ENCODE measurements around the gene NKX2-2. TPM values are rescaled to one million over a fixed set of nuclear protein-coding genes. Genes with fewer than 3 reads are reported as not detected.

NKX2-2 gene
- total RNA-seq, 1 donor from 2014 or later, result not detected

GRCh38 chr20:21511485-21511849 is 2.4 kb downstream of the NKX2-2 start:
- DNase-seq (no peak), ATAC-seq (ENCODE audit: poor library complexity) (no peak)
- intact Hi-C loops (cut with DNase I), result no loop called here

DNA sequence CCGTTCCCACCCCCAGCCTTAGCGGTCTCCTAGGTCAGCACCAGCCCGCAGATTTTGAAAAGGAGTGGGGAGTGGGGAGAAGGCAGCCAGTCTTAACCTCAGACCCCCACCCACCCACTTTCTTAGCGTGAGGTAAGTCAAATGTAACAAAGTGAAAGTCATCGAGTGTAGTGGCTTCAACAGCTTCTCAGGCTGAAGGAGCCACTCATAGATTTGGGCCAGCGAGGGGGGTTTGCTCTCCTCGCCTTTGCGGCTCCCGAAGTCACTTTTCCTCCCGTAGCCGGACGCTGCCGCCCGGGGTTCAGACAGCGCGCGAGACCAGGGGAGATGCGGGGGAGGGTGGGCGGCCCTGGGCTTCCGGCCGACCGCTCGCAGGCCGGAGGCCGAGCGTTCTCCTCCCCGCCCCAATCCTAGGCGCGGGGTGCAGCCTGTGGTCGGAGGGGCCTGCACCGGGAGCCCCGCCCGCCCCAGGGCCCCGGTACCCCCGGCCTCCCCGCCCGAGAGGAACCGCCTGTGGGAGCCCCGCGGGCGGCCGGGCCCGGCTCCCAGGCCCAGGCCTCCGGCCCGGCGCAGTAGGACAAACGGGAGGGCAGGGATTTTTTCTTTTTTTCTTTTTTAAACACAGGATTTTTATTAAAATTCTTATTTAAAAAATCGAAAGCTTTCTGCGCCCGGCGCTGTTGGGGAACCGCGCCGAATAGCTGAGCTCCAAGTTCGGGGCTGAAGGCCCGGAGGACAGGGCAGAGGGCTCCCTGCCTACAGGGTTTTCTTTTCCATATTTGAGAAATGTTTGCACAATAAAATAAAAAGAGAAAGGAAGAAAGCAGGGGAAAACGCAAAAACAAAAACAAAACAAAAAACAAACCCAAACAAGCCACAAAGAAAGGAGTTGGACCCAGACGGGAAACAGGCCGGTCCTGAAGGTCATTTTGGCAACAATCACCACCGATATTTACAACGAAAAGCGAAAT is 3.2 kb downstream of the NKX2-2 start:
- ATAC-seq (ENCODE audit: poor library complexity), result no peak
- no peak for DNase-seq
- intact Hi-C loops (cut with DNase I), result no loop called here

DNA sequence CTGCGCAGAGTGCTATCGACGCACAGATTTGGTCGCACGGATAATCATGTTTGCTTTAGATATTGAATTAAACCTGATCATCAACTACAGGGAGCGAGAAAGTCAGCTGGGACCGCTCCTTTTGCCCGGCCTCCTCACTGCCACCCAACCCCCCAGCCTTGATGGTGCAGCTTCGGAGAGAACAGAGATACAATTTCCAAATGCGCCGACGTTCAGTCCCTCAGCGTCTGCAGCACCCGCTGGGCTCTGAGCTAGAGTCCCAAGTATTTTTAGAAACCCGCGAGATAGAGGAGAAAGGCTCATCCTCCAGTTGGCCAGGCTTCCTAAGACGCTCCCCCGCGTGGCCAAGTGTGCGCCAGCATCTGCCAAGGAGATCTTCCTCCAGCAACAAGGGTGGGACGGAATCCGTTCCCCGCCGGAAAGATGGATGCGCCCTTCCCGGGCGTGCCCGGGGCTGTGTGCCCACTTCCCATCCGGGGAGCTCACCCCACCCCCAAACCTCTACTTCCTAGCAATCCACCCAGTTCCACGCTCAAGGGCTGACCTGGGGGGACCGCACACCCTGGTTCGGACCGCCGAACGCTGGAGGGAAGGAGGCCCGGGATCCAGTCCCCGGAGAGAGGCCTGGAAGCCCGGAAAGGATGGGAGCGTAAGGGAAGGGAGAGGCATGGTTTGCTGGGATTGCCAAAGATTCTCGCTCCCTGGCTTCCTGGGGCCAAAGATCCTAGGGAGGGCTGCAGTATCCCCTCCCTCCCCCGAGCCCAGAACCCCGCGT is 4.1 kb downstream of the NKX2-2 start:
- ATAC-seq (ENCODE audit: poor library complexity) (no peak), DNase-seq (no peak)
- intact Hi-C loops (cut with DNase I), result loop anchor here (10.0 kb wide), 1 partner anchor 675 kb away; no protein-coding TSS in a partner anchor

DNA sequence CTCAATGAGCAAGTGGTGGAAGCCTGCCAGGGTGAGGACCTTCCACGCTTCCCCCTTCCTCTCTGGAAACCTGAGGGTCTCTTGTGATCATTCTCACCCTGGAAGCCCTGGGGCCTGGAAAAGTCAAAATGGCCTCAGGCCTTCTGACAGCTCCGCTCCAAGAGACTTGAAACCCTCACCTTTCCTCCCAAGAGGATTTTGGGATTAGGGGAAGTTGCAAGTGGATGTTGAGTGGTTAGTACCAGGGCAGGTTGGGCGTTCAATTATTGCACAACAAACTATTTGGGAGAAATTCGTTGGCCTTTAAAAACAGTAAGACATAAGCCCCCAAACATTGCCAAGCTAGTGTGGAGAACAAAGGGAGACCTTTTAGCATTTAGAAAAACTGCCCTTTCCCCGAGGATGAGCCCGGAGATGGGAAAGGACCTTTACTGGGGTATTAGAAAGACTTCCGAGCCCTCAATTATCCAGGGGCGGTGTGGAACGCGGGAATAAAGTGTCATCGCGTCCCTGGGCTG is 4.7 kb downstream of the NKX2-2 start:
- ATAC-seq (ENCODE audit: poor library complexity) (no peak), DNase-seq (no peak)

DNA sequence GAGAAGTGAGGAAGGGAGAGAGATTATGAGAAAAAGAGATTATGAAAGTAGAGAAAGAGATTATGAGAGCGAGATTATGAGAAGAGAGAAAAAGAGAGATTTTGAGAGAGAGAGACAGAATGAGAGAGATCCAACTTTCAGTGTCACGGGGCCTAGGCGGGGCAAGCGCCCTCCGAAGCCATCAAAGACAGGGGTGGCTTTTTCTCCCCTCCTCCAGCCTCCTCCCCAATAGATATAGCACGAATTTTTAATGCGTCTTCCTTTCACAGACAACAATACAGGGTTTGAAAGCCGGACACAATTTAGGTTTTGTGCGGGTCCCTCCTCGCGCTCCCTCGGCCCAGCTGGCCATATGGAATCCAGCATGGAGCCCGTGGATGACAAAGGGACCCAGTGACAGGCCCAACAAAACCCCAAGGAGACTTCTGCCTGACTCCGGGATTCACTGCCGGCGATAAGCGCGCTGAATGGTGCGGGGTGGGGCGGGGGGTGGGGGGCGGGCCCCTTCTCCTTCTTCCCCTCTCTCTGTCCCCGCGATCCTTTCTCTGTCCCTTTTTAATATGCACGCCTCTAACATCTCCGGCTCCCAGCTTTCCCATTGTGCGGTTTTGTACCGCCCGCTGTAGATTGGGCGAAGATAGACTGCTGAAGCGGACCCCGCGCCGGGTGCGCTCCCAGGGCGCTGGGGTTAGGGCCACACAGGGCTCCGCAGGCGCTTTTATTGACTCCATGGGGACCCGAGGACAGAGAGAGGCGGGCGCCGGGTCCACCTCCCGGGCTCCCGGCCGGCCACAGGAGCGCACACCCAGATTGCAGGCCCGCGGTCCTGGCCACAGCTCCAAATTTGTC is 5.4 kb downstream of the NKX2-2 start:
- intact Hi-C loops (cut with DNase I), result loop anchor here (10.0 kb wide), 1 partner anchor 674 kb away; no protein-coding TSS in a partner anchor

More for the DNA sequence above, 4.7 kb downstream of the NKX2-2 start:
- intact Hi-C loops (cut with DNase I), result loop anchor here (10.0 kb wide), 1 partner anchor 674 kb away; no protein-coding TSS in a partner anchor

GRCh38 chr20:21507400-21508229 is 6.2 kb downstream of the NKX2-2 start:
- DNase-seq (no peak), ATAC-seq (ENCODE audit: poor library complexity) (no peak)
- intact Hi-C loops (cut with DNase I), result loop anchor here (10.0 kb wide), 1 partner anchor 673 kb away; no protein-coding TSS in a partner anchor

More for the DNA sequence above, 5.4 kb downstream of the NKX2-2 start:
- ATAC-seq (ENCODE audit: poor library complexity) (no peak), DNase-seq (no peak)

DNA sequence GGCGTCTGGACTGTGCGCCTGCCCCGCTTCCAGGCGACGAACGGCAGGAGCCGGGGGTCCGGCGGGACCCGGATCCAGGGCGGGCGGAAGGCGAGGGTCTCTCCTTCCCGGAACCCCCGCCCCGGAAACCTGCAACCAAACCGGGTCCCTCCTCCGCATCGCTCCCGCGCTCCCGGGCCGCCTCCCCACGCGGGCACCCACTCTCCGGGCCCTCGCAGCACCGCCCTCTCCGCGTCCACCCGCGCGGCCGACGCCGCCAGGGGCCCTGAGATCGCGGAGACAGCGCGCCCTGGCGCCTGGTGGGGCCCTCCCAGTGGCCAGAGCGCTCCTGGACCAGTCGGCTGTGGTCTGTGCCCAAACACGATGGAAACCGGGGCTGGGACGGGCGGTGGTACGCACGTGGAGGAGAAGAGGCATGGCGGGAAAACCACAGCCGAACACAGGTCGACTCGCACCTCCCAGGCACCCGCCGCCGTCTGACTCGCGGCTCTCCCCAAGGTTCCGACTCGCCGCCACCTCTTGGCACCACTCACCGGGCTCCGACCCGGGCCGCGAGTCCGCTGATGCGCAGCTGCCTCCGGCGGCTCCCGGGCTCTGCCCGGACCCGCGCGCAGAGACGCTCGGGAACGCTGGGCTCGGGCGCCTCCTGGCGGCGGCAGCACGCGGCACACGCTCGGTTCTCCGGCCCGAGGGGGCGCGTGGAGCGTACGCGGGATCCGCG is 7.9 kb downstream of the NKX2-2 start:
- intact Hi-C loops (cut with DNase I), result loop anchor here (2.0 to 10.0 kb wide), 2 partner anchors 271 to 671 kb away; no protein-coding TSS in a partner anchor
- ATAC-seq (ENCODE audit: poor library complexity) (peak; percentile 84), DNase-seq (peak; percentile 60)

- peak; percentile 84 for DNase-seq
- intact Hi-C loops (cut with DNase I), result loop anchor here (2.0 to 10.0 kb wide), 2 partner anchors 270 to 670 kb away; no protein-coding TSS in a partner anchor
- peak; percentile 87 for ATAC-seq (ENCODE audit: poor library complexity)
These were observed 8.6 kb downstream of the NKX2-2 start for GRCh38 chr20:21505161-21505809.

- intact Hi-C loops (cut with DNase I), result loop anchor here (2.0 to 10.0 kb wide), 2 partner anchors 270 to 670 kb away; no protein-coding TSS in a partner anchor
- ATAC-seq (ENCODE audit: poor library complexity) (no peak), DNase-seq (no peak)
These were observed 9.5 kb downstream of the NKX2-2 start for GRCh38 chr20:21504323-21504722.

DNA sequence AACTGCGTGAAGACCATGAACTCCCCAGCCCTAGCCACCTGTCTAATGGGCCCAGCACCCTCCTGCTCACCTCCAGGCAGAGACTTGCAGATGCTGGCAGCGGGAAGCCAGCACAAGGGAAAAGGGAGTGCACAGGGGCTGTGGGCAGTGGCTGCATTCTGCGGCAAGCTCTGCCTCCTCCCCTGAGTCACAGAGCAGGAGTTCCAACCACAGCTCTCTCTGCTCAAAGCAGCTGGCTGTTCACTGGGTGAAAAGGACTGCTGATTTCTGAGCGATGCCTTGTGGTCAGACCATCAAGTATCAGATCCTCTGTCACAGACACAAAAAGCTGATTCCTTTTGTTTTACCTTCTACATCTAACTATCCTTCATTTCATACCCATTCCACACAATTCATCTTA is 10.5 kb downstream of the NKX2-2 start:
- intact Hi-C loops (cut with DNase I), result loop anchor here (10.0 kb wide), 1 partner anchor 669 kb away; no protein-coding TSS in a partner anchor
- ATAC-seq (ENCODE audit: poor library complexity), result no peak
- no peak for DNase-seq

- ATAC-seq (ENCODE audit: poor library complexity) (no peak), DNase-seq (no peak)
- intact Hi-C loops (cut with DNase I), result loop anchor here (10.0 kb wide), 1 partner anchor 666 kb away; no protein-coding TSS in a partner anchor
These were observed 12.7 kb downstream of the NKX2-2 start for GRCh38 chr20:21501184-21501583.

- DNase-seq, result no peak
- intact Hi-C loops (cut with DNase I), result loop anchor here (10.0 kb wide), 1 partner anchor 666 kb away; no protein-coding TSS in a partner anchor
- no peak for ATAC-seq (ENCODE audit: poor library complexity)
These were observed 13.3 kb downstream of the NKX2-2 start for GRCh38 chr20:21500599-21500998.

DNA sequence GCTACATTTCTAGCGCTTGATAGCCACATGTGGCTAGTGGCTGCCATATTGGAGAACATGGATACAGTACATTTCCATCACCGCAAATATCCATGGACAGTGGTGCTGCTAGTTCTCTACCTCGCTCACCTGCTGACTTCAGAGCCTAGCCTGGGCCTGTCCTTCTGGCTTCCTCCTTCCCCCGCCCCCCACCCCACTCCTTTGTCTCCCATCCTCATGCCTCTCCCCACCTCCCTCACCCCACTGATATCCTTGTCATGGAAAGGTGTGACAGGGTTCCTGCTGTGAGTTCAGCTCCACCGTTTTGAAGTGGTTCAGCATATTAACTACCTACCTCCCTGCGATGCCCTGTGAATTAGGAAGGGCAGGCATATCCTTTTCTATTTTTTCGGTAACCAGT is 14.2 kb downstream of the NKX2-2 start:
- intact Hi-C loops (cut with DNase I), result loop anchor here (10.0 kb wide), 1 partner anchor 665 kb away; no protein-coding TSS in a partner anchor
- ATAC-seq (ENCODE audit: poor library complexity) (no peak), DNase-seq (no peak)

- no peak for DNase-seq
- intact Hi-C loops (cut with DNase I), result no loop called here
- no peak for ATAC-seq (ENCODE audit: poor library complexity)
These were observed 15.2 kb downstream of the NKX2-2 start for GRCh38 chr20:21498635-21499034.

GRCh38 chr20:21498195-21498594 is 15.7 kb downstream of the NKX2-2 start:
- intact Hi-C loops (cut with DNase I), result no loop called here
- no peak for DNase-seq
- no peak for ATAC-seq (ENCODE audit: poor library complexity)

DNA sequence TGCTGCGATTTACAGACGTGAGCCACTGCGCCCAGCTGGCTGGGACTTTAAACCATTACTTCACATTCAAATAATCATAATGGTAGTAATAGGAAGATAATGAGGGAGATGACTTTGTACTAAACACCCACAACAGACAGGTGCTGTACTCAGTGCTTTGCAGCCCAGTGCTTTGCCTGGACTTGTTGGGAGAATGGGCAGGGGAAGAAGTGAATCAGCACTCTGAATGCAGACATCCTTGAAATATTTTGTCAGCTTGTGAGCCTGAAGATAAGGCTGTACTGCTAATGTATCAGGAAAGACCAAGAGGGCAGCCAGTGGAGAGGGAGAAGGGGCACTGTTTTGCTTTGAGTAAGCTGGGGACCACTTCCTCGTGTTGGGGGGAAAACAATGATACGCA is 17.4 kb downstream of the NKX2-2 start:
- DNase-seq (no peak), ATAC-seq (ENCODE audit: poor library complexity) (no peak)
- intact Hi-C loops (cut with DNase I), result no loop called here

Measured in Right ventricle myocardium superior (tissue), 1 donor.